PFSK-1 (cell line): ENCODE measurements around the gene HEATR5B.

ENCODE experiments used
- POLR2AphosphoS5 ChIP-seq: IDR thresholded peaks from 2 replicates; pipeline ENCODE4 v1.6.1; 2012; ENCODE audit warnings: low read depth, mild to moderate bottlenecking, control low read depth, low read length, moderate library complexity
- SIN3A ChIP-seq: IDR thresholded peaks from 2 replicates; pipeline ENCODE4 v1.6.1; 2012; ENCODE audit warnings: mild to moderate bottlenecking, low read length, moderate library complexity, borderline replicate concordance; ENCODE audit not compliant: insufficient read depth
- TAF1 ChIP-seq: IDR thresholded peaks from 2 replicates; pipeline ENCODE4 v1.6.1; 2012; ENCODE audit warnings: low read length, control low read depth, borderline replicate concordance; ENCODE audit not compliant: insufficient read depth
- TF ChIP-seq, protein P1 (sequence below), 2 experiments: IDR thresholded peaks; 2 replicates each; pipeline versions ENCODE4 v1.6.1 to v1.8.0; 2011 to 2012; ENCODE audit warnings: low read depth in 2 of 2, low read length in 2 of 2, control low read depth in 1 of 2, inconsistent platforms in 1 of 2, mild to moderate bottlenecking in 1 of 2, moderate library complexity in 1 of 2; ENCODE audit not compliant: insufficient read depth in 1 of 2

DNA sequence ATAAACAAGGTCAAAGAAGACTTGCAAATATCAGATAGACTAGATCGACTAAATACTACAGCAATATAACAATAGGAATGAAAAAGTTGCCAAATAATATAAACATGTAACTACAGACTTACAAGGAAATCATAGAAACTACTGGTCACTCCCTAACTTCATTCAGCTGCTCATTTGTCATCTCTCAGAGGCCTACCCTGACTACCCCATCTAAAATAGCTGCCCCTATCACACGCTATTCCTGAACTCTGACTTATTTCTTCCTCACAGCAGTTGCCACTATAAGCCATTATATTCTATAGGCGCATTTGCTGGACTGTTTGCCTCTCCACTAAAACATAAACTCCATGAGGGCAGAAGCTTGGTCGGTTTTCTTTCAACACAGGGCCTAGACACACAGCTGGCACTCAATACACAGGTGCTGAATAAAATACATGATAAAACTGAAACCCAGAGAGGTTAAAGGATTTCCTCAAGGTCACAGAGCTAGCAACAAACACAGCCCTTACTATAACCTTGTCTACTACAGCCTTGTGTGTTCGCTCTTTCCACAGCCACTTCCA is 119.6 kb downstream of the HEATR5B start:
- TF ChIP-seq, protein P1, sequence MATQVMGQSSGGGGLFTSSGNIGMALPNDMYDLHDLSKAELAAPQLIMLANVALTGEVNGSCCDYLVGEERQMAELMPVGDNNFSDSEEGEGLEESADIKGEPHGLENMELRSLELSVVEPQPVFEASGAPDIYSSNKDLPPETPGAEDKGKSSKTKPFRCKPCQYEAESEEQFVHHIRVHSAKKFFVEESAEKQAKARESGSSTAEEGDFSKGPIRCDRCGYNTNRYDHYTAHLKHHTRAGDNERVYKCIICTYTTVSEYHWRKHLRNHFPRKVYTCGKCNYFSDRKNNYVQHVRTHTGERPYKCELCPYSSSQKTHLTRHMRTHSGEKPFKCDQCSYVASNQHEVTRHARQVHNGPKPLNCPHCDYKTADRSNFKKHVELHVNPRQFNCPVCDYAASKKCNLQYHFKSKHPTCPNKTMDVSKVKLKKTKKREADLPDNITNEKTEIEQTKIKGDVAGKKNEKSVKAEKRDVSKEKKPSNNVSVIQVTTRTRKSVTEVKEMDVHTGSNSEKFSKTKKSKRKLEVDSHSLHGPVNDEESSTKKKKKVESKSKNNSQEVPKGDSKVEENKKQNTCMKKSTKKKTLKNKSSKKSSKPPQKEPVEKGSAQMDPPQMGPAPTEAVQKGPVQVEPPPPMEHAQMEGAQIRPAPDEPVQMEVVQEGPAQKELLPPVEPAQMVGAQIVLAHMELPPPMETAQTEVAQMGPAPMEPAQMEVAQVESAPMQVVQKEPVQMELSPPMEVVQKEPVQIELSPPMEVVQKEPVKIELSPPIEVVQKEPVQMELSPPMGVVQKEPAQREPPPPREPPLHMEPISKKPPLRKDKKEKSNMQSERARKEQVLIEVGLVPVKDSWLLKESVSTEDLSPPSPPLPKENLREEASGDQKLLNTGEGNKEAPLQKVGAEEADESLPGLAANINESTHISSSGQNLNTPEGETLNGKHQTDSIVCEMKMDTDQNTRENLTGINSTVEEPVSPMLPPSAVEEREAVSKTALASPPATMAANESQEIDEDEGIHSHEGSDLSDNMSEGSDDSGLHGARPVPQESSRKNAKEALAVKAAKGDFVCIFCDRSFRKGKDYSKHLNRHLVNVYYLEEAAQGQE (IDR thresholded peaks at IDR 0.05; ENCODE audit: insufficient read depth in 1 of 2, low read depth in 2 of 2, low read length in 2 of 2) = no peak
- TF ChIP-seq POLR2AphosphoS5 (no peak), SIN3A (no peak), TAF1 (no peak)
